Stimulated activated CD4-positive, alpha-beta T cell treated with anti-CD3 and anti-CD28 coated beads, Interleukin-1b, Interleukin-23, amount 100 ng/mL, for 24 hours (primary cell): ENCODE results near the gene TRPM7.
"Not testable (repeated sequence)": the region's sequence is repeated elsewhere in the genome, so short reads cannot be mapped to it uniquely, and the experiment has no call there.

Experiments used
- DNase-seq, 4 experiments: peaks; one replicate each; pipeline ENCODE4 v3.0.0-alpha.2; 2020; ENCODE audit warnings: low read depth in 4 of 4, low spot score in 1 of 4

Gene TRPM7

GRCh38 chr15:50686469-50687301 lies at the start of gene TRPM7:
TSS of gene TRPM7 (minus strand) at chr15:50686797. CDS start at chr15:50686533, 264 bp downstream.
- peak; percentile 68 to 84 (median 76) for DNase-seq

- no peak for DNase-seq
Measured at GRCh38 chr15:50735156-50735555, 48.6 kb upstream of the TRPM7 start.

- no peak for DNase-seq
Measured at GRCh38 chr15:50726315-50726714, 39.7 kb upstream of the TRPM7 start.

GRCh38 chr15:50718700-50719125 lies 32.1 kb upstream of the TRPM7 start:
- DNase-seq, result no peak

- no peak for DNase-seq
Measured at GRCh38 chr15:50712018-50712417, 25.4 kb upstream of the TRPM7 start.

- DNase-seq, result no peak
Measured at GRCh38 chr15:50710585-50710984, 24.0 kb upstream of the TRPM7 start.

- no peak for DNase-seq
Measured at GRCh38 chr15:50707878-50708427, 21.4 kb upstream of the TRPM7 start.

GRCh38 chr15:50702762-50703334 lies 16.3 kb upstream of the TRPM7 start:
- DNase-seq, result no peak

- DNase-seq, result no peak
Measured at GRCh38 chr15:50698101-50698500, 11.5 kb upstream of the TRPM7 start.

GRCh38 chr15:50697109-50697797 lies 10.7 kb upstream of the TRPM7 start:
- DNase-seq, result no peak

- DNase-seq, result not testable (repeated sequence)
Measured at GRCh38 chr15:50694634-50695165, 8.1 kb upstream of the TRPM7 start.

- no peak for DNase-seq
Measured at GRCh38 chr15:50687302-50687902, 805 bp upstream of the TRPM7 start.

GRCh38 chr15:50685976-50686468 lies 575 bp downstream of the TRPM7 start:
- DNase-seq, result peak; percentile 47 to 76 (median 60)

- no peak for DNase-seq
Measured at GRCh38 chr15:50685191-50685975, 1.2 kb downstream of the TRPM7 start.

GRCh38 chr15:50681467-50681866 lies 5.1 kb downstream of the TRPM7 start:
- no peak for DNase-seq

- DNase-seq, result no peak
Measured at GRCh38 chr15:50676799-50677483, 9.7 kb downstream of the TRPM7 start.

GRCh38 chr15:50675535-50676144 lies 11.0 kb downstream of the TRPM7 start:
- no peak for DNase-seq

GRCh38 chr15:50670115-50670514 lies 16.5 kb downstream of the TRPM7 start:
- no peak for DNase-seq

- DNase-seq, result no peak
Measured at GRCh38 chr15:50669611-50670010, 17.0 kb downstream of the TRPM7 start.
